Subcutaneous abdominal adipose tissue (tissue), 5 donors: ENCODE results near the gene TNFRSF8.
"Not testable (repeated sequence)": the region's sequence is repeated elsewhere in the genome, so short reads cannot be mapped to it uniquely, and the experiment has no call there.

ENCODE experiments used
- H3K27ac ChIP-seq: one replicate; pipeline ENCODE4 v1.7.0; 2013; ENCODE audit warnings: low read depth, mild to moderate bottlenecking, inconsistent platforms, low read length, moderate library complexity
- H3K27me3 ChIP-seq, 5 donors: one replicate each; pipeline ENCODE4 v1.7.0; 2013; ENCODE audit warnings: low read length in 5 of 5, inconsistent platforms in 1 of 5; ENCODE audit not compliant: control insufficient read depth in 5 of 5, insufficient read depth in 4 of 5
- H3K36me3 ChIP-seq, 5 donors: one replicate each; pipeline ENCODE4 v1.7.0; 2013; ENCODE audit warnings: low read length in 5 of 5; ENCODE audit not compliant: control insufficient read depth in 5 of 5, insufficient read depth in 5 of 5
- H3K4me1 ChIP-seq, 5 donors: one replicate each; pipeline ENCODE4 v1.7.0; 2013; ENCODE audit warnings: low read length in 5 of 5, mild to moderate bottlenecking in 3 of 5, moderate library complexity in 1 of 5; ENCODE audit not compliant: control insufficient read depth in 5 of 5, insufficient read depth in 5 of 5
- H3K4me3 ChIP-seq, 5 donors: one replicate each; pipeline ENCODE4 v1.7.0; 2013; ENCODE audit warnings: low read length in 5 of 5, low read depth in 1 of 5
- H3K9ac ChIP-seq, 5 donors: one replicate each; pipeline ENCODE4 v1.7.0; 2013; ENCODE audit warnings: low read length in 5 of 5, mild to moderate bottlenecking in 4 of 5, moderate library complexity in 3 of 5
- H3K9me3 ChIP-seq, 5 donors: one replicate each; pipeline ENCODE4 v1.7.0; 2013; ENCODE audit warnings: low read length in 5 of 5; ENCODE audit not compliant: control insufficient read depth in 5 of 5
- donor health status: healthy.
- donor health status: healthy.
- donor health status: healthy.
- donor health status: healthy.
- donor health status: healthy.

Gene TNFRSF8

DNA sequence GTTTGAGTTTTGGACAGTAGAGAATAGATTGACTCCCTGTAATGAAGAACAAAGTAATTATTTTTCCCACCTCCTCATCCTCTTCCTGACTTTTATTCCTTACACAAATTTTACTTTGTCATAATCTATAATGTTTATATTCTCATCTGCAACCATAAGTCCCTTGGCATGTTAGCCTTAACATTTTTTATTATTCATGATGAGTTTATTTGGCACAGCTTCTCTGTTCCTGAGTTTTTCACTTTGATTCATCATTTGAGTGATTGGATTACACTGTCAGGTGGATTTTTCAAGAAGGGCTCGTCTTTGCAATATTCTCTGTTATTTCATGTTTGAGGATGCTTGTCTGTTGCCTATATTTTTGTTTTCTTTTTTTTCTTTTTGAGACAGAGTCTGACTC is 35.7 kb downstream of the TNFRSF8 start:
- Histone ChIP-seq H3K27me3 (no peaks in the 10 kb centered on the region), H3K36me3 (no peaks in the 10 kb centered on the region)

GRCh38 chr1:12099610-12100009 is 36.5 kb downstream of the TNFRSF8 start:
- Histone ChIP-seq H3K27me3 (peaks cover 3 to 5% (median 4%) of the 10 kb centered on the region in 5 donors), H3K9me3 (peaks cover 0 to 12% (median 6%) of the 10 kb centered on the region in 5 donors), H3K36me3 (no peaks in the 10 kb centered on the region), H3K9ac (no peak overlapping the region), H3K27ac (no peak overlapping the region), H3K4me1 (no peaks in the 10 kb centered on the region), H3K4me3 (no peak overlapping the region)

More for the DNA sequence above, 35.7 kb downstream of the TNFRSF8 start:
- H3K27ac ChIP-seq, result no peak overlapping the region
- no peak overlapping the region for H3K4me3 ChIP-seq
- H3K9me3 ChIP-seq, result peaks cover 0 to 12% (median 6%) of the 10 kb centered on the region in 5 donors
- no peaks in the 10 kb centered on the region for H3K4me1 ChIP-seq
- no peak overlapping the region for H3K9ac ChIP-seq

- Histone ChIP-seq H3K4me3 (no peak overlapping the region), H3K9me3 (peaks cover 0 to 12% (median 6%) of the 10 kb centered on the region in 5 donors), H3K36me3 (no peaks in the 10 kb centered on the region), H3K27ac (no peak overlapping the region), H3K4me1 (no peaks in the 10 kb centered on the region), H3K9ac (no peak overlapping the region), H3K27me3 (peaks cover 3 to 10% (median 9%) of the 10 kb centered on the region in 5 donors)
Observed at GRCh38 chr1:12100071-12100470, 37.0 kb downstream of the TNFRSF8 start.

GRCh38 chr1:12101120-12101519 is 38.0 kb downstream of the TNFRSF8 start:
- H3K9ac ChIP-seq, H3K27ac ChIP-seq, H3K4me3 ChIP-seq, H3K9me3 ChIP-seq, H3K36me3 ChIP-seq, H3K4me1 ChIP-seq: not testable (repeated sequence)
- peaks cover 4 to 16% (median 12%) of the 10 kb centered on the region in 5 donors for H3K27me3 ChIP-seq

GRCh38 chr1:12102066-12102465 is 39.0 kb downstream of the TNFRSF8 start:
- H3K27me3 ChIP-seq, result peaks cover 4 to 21% (median 15%) of the 10 kb centered on the region in 5 donors
- H3K4me3 ChIP-seq, result no peak overlapping the region
- H3K9me3 ChIP-seq, result peaks cover 0 to 5% (median 3%) of the 10 kb centered on the region in 5 donors
- H3K36me3 ChIP-seq, result no peaks in the 10 kb centered on the region
- no peak overlapping the region for H3K9ac ChIP-seq
- no peak overlapping the region for H3K27ac ChIP-seq
- H3K4me1 ChIP-seq, result no peaks in the 10 kb centered on the region

GRCh38 chr1:12104417-12104816 is 41.3 kb downstream of the TNFRSF8 start:
- Histone ChIP-seq H3K36me3 (no peaks in the 10 kb centered on the region), H3K27ac (no peak overlapping the region), H3K9me3 (no peaks in the 10 kb centered on the region), H3K27me3 (peaks cover 4 to 21% (median 15%) of the 10 kb centered on the region in 5 donors), H3K4me1 (no peaks in the 10 kb centered on the region), H3K9ac (no peak overlapping the region), H3K4me3 (no peak overlapping the region)

GRCh38 chr1:12106153-12106552 is 43.0 kb downstream of the TNFRSF8 start:
- Histone ChIP-seq H3K4me3 (no peak overlapping the region), H3K27ac (no peak overlapping the region), H3K9ac (no peak overlapping the region), H3K27me3 (peaks cover 4 to 21% (median 15%) of the 10 kb centered on the region in 5 donors), H3K9me3 (no peaks in the 10 kb centered on the region), H3K4me1 (no peaks in the 10 kb centered on the region), H3K36me3 (no peaks in the 10 kb centered on the region)

DNA sequence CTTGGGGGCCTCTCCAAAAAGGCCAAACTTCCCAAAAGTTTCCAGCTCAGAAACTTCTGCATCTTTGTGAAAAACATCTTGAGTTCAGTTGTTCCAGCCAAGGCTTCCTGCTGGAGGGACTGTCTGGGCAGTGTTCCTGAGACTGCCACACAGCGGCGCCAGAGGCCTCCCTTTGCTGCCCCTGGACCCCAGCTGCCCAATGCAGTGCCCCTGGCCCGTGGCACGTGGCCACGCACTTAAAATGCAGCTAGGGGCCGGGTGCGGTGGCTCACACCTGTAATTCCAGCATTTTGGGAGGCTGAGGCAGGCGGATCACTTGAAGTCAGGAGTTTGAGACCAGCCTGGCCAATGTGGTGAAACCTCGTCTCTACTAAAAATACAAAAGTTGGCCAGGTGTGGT is 43.8 kb downstream of the TNFRSF8 start:
- H3K36me3 ChIP-seq, H3K27ac ChIP-seq, H3K9me3 ChIP-seq, H3K9ac ChIP-seq, H3K4me3 ChIP-seq, H3K4me1 ChIP-seq: not testable (repeated sequence)
- H3K27me3 ChIP-seq, result peaks cover 4 to 21% (median 15%) of the 10 kb centered on the region in 5 donors

DNA sequence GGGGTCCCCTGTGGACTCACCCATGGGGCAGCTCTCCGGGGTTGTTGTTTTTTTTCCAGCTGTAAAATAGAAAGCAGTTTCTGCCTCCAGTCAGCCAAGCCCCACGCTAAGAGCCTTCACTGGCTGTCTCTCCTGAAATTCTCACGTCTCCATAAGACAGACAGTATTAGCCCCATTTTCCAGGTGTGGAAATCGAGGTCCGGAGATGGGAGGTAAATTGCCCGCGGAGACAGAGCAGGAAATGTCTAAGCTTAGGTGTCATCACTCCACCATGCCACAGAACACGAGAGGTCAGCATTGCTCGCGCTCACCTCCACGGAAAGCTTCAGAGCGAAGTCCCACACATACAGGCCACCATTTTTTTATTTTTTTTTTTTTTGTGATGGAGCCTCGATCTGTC is 44.6 kb downstream of the TNFRSF8 start:
- H3K27ac ChIP-seq, result no peak overlapping the region
- H3K9me3 ChIP-seq, result no peaks in the 10 kb centered on the region
- no peak overlapping the region for H3K9ac ChIP-seq
- H3K4me1 ChIP-seq, result peaks cover 0 to 3% (median 0%) of the 10 kb centered on the region in 5 donors
- H3K36me3 ChIP-seq, result no peaks in the 10 kb centered on the region
- H3K4me3 ChIP-seq, result no peak overlapping the region
- peaks cover 4 to 21% (median 15%) of the 10 kb centered on the region in 5 donors for H3K27me3 ChIP-seq

DNA sequence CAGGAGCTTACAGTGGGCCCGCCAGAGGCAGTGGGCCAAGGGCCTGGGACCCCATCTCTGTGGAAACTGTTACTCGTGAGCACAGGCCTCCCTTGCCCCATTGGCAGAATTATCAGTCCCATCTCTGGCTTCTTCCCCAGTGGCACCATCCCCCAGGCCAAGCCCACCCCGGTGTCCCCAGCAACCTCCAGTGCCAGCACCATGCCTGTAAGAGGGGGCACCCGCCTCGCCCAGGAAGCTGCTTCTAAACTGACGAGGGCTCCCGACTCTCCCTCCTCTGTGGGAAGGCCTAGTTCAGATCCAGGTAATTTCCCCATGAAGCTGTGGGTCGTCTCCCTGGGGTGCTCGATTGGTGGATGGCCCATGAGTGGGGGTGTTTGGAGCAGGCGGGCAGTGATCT is 46.8 kb downstream of the TNFRSF8 start:
- peaks cover 0 to 12% (median 8%) of the 10 kb centered on the region in 5 donors for H3K27me3 ChIP-seq

GRCh38 chr1:12111741-12112140 is 48.6 kb downstream of the TNFRSF8 start:
- H3K9ac ChIP-seq, result no peak overlapping the region

More for the DNA sequence above, 46.8 kb downstream of the TNFRSF8 start:
- Histone ChIP-seq H3K9me3 (no peaks in the 10 kb centered on the region), H3K9ac (no peak overlapping the region), H3K27ac (no peak overlapping the region), H3K36me3 (no peaks in the 10 kb centered on the region), H3K4me3 (no peak overlapping the region), H3K4me1 (peaks cover 0 to 11% (median 3%) of the 10 kb centered on the region in 5 donors)

More at GRCh38 chr1:12111741-12112140, 48.6 kb downstream of the TNFRSF8 start:
- Histone ChIP-seq H3K36me3 (no peaks in the 10 kb centered on the region), H3K4me1 (peaks cover 0 to 11% (median 3%) of the 10 kb centered on the region in 5 donors), H3K9me3 (no peaks in the 10 kb centered on the region), H3K27ac (no peak overlapping the region), H3K27me3 (peaks cover 0 to 7% (median 0%) of the 10 kb centered on the region in 5 donors), H3K4me3 (no peak overlapping the region)
